ENCODE data around the gene CTIF.

Gene CTIF

DNA sequence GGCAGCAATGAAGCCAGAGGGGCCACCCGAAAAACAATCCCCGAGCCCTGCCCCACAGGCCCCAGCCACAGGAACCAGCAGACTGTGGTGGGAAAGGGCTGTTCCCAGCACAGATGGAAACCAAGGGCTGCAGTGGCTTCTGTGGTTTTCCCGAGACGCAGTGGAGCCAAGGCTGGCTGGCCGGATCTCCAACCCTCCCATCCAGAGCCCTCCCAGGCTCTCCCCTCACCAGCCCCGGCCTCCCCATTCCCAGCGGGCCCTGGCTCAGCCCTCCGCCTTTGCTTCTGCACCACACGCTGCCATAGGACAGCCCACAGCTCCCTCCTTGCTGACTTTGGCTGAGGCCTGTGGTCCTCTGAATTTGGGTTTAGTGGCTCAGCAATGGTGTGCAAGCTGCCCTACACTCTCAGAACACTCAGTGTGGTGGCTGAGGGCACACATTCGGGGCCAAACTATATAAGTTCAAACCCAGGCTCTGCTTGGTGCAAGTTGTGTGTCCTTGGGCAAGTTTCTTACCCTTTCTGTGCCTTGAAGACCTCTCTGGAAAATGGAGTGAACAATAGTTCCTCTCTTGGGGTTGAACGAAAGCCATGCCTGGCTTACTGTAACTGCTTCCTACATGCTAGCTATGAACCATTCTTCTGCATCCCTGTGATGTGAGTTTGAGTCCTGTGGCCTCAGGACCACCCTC is 211.8 kb downstream of the CTIF start:
- FAIRE-seq: no peak
- TF ChIP-seq TAF1 (IDR thresholded peaks at IDR 0.05; ENCODE audit: low read depth, low read length) (no peak), POLR2AphosphoS5 (IDR thresholded peaks at IDR 0.05; ENCODE audit: low read depth, low read length) (no peak), PAX5 (IDR thresholded peaks at IDR 0.05; ENCODE audit: insufficient read depth, low read length, severe bottlenecking) (no peak), POLR2A (IDR thresholded peaks at IDR 0.05; ENCODE audit: low read depth, low read length) (no peak), POU2F2 (IDR thresholded peaks at IDR 0.05; ENCODE audit: low read depth, low read length) (no peak), SPI1 (IDR thresholded peaks at IDR 0.05; ENCODE audit: low read depth, low read length) (no peak)
- no peak for DNase-seq (ENCODE audit: insufficient read length, low spot score)

DNA sequence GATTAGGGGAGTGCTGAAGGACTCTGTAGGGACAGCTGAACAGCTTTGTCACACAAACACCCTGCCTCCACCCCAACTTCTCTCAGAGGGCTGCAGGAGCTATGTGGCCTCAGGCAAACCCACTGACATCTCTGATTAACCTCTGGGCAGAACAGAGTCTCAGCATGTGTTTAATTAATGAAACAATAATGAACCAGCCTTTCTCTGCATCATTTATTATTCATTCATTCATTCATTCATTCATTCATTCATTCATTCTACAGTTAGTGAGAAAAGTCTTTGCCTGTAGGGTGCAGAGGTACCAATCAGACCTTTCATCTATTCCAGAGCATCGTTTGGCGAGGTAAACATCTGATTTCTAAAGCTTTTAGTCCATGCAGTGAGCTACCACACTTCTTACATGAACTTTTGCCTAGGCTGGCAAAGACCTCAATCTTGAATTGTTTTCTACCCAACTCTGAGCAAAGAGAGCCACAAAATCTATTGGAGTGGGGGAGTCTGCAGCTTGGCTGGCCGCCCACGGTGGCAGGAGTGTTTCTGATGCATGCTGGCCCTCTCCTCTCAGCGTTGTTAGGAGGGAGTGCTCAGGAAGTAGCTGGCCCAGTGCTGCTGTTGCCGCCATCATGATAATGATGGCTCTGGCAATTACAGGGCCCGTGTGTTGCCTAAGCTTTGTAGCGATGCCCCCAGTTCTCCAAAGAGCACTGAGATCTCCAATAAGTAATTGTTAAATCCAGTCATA is 213.1 kb downstream of the CTIF start:
- no peak for TF ChIP-seq POLR2AphosphoS5 (IDR thresholded peaks at IDR 0.05; ENCODE audit: low read depth, low read length)
- no peak for TF ChIP-seq PAX5 (IDR thresholded peaks at IDR 0.05; ENCODE audit: insufficient read depth, low read length, severe bottlenecking)
- TF ChIP-seq POU2F2 (IDR thresholded peaks at IDR 0.05; ENCODE audit: low read depth, low read length): no peak
- no peak for TF ChIP-seq POLR2A (IDR thresholded peaks at IDR 0.05; ENCODE audit: low read depth, low read length)
- no peak for TF ChIP-seq SPI1 (IDR thresholded peaks at IDR 0.05; ENCODE audit: low read depth, low read length)
- no peak for TF ChIP-seq TAF1 (IDR thresholded peaks at IDR 0.05; ENCODE audit: low read depth, low read length)
- FAIRE-seq: no peak
- DNase-seq (ENCODE audit: insufficient read length, low spot score): no peak

DNA sequence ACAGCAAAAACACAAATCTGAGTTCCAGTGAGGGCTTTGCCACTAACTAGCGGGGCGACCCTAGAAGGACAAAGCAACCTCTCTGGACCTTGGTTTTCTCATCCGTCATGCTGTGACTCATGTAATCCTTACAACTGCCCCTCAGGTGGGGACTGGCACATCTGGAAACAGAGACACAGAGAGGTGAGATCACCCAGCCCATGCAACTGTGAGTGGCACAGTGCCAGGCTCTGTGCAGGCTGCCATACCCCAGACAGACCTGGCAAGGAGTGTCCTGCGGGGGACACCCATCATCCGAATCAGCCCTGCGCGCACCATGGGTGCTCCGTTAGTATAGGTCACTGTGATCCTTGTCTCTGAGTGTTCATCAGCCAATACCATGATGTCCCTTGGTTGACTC is 213.6 kb downstream of the CTIF start:
- FAIRE-seq (no peak), DNase-seq (ENCODE audit: insufficient read length, low spot score) (no peak)
- TF ChIP-seq SPI1 (IDR thresholded peaks at IDR 0.05; ENCODE audit: low read depth, low read length): no peak
- TF ChIP-seq POLR2A (IDR thresholded peaks at IDR 0.05; ENCODE audit: low read depth, low read length): no peak
- TF ChIP-seq POU2F2 (IDR thresholded peaks at IDR 0.05; ENCODE audit: low read depth, low read length): no peak
- no peak for TF ChIP-seq TAF1 (IDR thresholded peaks at IDR 0.05; ENCODE audit: low read depth, low read length)
- TF ChIP-seq POLR2AphosphoS5 (IDR thresholded peaks at IDR 0.05; ENCODE audit: low read depth, low read length): no peak
- TF ChIP-seq PAX5 (IDR thresholded peaks at IDR 0.05; ENCODE audit: insufficient read depth, low read length, severe bottlenecking): no peak

DNA sequence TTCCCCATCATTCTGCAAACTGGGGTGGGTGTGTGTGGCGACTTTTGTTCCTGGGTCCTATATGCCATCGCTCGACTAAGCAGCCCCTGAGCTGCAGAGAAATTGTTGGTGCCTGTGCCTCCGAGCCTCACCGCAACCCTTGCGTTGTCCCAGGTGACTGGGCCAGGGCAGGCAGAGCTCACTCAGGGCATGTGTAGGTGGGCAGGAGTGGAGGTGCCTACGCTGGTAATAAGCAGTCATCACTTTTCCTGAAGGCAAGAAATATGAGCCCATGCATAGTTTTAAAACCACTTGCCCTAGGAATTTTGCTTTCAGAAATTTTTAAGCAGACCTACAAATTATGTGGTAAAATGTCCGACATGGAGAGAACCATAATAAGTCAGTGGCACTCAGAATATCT is 214.1 kb downstream of the CTIF start:
- DNase-seq (ENCODE audit: insufficient read length, low spot score) (no peak), FAIRE-seq (no peak)
- TF ChIP-seq TAF1 (IDR thresholded peaks at IDR 0.05; ENCODE audit: low read depth, low read length) (no peak), POLR2A (IDR thresholded peaks at IDR 0.05; ENCODE audit: low read depth, low read length) (no peak), PAX5 (IDR thresholded peaks at IDR 0.05; ENCODE audit: insufficient read depth, low read length, severe bottlenecking) (no peak), SPI1 (IDR thresholded peaks at IDR 0.05; ENCODE audit: low read depth, low read length) (no peak), POU2F2 (IDR thresholded peaks at IDR 0.05; ENCODE audit: low read depth, low read length) (no peak)

DNA sequence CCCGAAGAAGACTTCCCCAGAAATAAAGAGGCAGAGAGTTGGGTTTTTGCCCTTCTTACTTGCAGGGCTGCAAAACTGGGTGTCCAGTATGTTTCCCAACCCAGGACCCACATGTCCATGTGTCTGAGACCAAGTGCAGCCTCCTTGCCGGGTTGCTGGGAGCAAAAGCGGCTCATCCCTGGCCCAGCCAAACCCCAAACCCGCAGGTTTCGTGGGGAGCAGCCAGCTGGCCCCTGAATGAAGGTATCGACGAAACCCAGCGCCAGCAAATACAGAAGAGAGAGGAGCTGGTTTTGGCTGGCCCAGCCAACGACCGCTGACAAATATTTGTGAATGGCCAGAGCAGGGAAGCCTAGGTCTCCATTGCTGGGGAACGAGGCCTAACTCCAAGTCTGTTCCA is 214.9 kb downstream of the CTIF start:
- FAIRE-seq: no peak
- no peak for DNase-seq (ENCODE audit: insufficient read length, low spot score)
- no peak for TF ChIP-seq POLR2A (IDR thresholded peaks at IDR 0.05; ENCODE audit: low read depth, low read length)
- TF ChIP-seq POLR2AphosphoS5 (IDR thresholded peaks at IDR 0.05; ENCODE audit: low read depth, low read length): no peak
- no peak for TF ChIP-seq SPI1 (IDR thresholded peaks at IDR 0.05; ENCODE audit: low read depth, low read length)
- no peak for TF ChIP-seq POU2F2 (IDR thresholded peaks at IDR 0.05; ENCODE audit: low read depth, low read length)
- no peak for TF ChIP-seq PAX5 (IDR thresholded peaks at IDR 0.05; ENCODE audit: insufficient read depth, low read length, severe bottlenecking)
- TF ChIP-seq TAF1 (IDR thresholded peaks at IDR 0.05; ENCODE audit: low read depth, low read length): no peak

DNA sequence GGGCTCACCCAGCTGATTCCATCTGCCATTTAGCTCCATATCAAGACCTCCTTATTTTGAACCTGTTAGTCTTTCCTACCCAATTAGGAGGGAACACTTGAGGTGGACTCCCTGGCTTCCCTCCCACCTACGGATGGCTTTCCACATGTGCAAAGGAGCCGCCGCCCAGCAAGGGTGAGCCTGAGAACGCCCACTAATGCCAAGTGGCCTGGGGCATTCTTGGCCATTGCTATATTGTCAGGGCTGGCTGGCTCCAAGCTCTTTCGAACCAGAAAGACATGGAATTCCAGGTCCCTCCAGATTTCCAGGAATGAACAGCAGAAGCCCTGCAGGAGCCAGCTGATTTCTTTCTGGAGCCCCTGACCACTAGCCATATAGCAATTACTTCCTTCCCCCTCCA is 215.7 kb downstream of the CTIF start:
- peak; percentile 23 for FAIRE-seq

DNA sequence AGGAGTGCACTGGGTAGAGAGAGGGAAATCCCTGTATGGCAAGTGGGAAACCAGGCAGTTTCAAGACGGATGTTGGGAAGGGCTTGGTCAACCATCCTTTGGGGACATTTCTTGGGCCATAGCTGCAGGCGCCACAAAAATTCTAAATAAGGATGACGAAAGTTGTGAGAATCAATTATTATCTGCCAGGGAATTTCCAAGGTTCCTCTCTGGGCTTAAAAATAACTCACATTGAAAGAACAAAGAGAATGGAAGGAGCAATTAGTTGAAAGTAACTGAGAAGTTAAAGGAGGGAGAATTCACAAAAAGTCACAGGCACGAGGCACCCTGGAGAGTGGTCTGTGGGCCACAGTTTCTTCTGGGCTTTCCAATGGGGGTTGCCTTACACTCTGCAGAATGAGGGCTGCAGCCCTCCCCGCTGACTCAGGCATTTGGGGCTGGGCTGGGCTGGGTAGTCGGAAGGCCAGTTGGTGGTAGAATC is 216.2 kb downstream of the CTIF start:
- DNase-seq (ENCODE audit: insufficient read length, low spot score): no peak
- TF ChIP-seq SPI1 (IDR thresholded peaks at IDR 0.05; ENCODE audit: low read depth, low read length) (peak; percentile 18; the same call in 1 of the 2 replicates), PAX5 (IDR thresholded peaks at IDR 0.05; ENCODE audit: insufficient read depth, low read length, severe bottlenecking) (no peak)
- FAIRE-seq: peak; percentile 63

More for the DNA sequence above, 215.7 kb downstream of the CTIF start:
- TF ChIP-seq POLR2AphosphoS5 (IDR thresholded peaks at IDR 0.05; ENCODE audit: low read depth, low read length) (no peak), POLR2A (IDR thresholded peaks at IDR 0.05; ENCODE audit: low read depth, low read length) (no peak), POU2F2 (IDR thresholded peaks at IDR 0.05; ENCODE audit: low read depth, low read length) (no peak), SPI1 (IDR thresholded peaks at IDR 0.05; ENCODE audit: low read depth, low read length) (no peak), PAX5 (IDR thresholded peaks at IDR 0.05; ENCODE audit: insufficient read depth, low read length, severe bottlenecking) (no peak), TAF1 (IDR thresholded peaks at IDR 0.05; ENCODE audit: low read depth, low read length) (no peak)
- no peak for DNase-seq (ENCODE audit: insufficient read length, low spot score)

DNA sequence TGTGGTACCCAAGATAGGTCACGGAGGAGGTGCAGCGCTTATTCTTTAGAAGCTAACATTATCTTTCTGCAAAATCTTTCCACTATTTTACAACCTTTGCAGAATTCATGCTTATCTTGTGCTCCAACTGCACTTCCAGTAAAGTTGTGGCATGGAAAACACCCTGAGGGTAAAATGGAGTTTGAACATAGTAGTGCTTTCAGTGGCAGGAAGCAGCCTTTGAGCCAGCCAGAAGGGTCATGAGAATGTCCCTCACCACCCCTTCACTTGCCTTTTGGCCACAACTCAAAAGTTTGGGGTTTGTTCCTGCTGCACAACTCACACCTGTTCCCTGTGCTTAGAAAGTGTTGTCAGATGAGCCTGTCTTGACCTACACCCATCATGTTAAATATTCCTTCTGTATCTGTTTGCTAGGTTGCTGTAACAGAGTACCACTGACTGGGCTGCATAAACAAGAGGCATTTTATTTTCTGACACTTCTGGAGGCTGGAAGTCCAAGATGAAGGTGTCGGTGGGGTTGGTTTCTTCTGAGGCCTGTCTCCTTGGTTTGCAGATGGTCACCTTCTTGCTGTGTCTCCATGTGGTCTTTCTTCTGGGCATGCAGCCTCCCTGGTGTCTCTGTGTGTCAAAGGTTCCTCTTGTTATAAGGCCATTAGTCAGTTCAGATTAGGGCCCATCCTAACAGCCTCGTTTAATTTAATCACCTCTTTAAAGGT is 217.8 kb downstream of the CTIF start:
- FAIRE-seq: peak; percentile 74
- TF ChIP-seq SPI1 (IDR thresholded peaks at IDR 0.05; ENCODE audit: low read depth, low read length) (no peak), POU2F2 (IDR thresholded peaks at IDR 0.05; ENCODE audit: low read depth, low read length) (no peak), POLR2A (IDR thresholded peaks at IDR 0.05; ENCODE audit: low read depth, low read length) (no peak), POLR2AphosphoS5 (IDR thresholded peaks at IDR 0.05; ENCODE audit: low read depth, low read length) (no peak), PAX5 (IDR thresholded peaks at IDR 0.05; ENCODE audit: insufficient read depth, low read length, severe bottlenecking) (no peak), TAF1 (IDR thresholded peaks at IDR 0.05; ENCODE audit: low read depth, low read length) (no peak)
- no peak for DNase-seq (ENCODE audit: insufficient read length, low spot score)

DNA sequence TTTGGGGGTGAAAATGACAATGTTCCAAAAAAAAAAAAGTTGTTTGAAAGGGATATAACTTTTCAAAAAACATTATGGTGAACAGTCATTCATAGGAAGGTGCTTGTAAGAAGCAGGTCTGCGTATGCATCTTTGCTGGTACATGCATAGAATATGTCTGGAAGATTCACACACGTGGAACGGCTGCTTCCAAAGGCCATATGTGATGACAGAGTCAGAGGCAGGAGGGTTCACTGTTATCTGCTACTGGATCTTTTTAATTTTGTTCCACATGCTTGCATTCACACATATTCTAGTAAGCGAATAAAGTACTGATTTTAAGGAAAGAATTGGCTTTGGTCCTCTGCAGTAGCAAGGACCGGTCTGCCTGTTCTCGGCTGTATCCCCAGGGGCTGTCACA is 218.5 kb downstream of the CTIF start:
- FAIRE-seq (no peak), DNase-seq (ENCODE audit: insufficient read length, low spot score) (no peak)
- TF ChIP-seq POU2F2 (IDR thresholded peaks at IDR 0.05; ENCODE audit: low read depth, low read length) (no peak), POLR2AphosphoS5 (IDR thresholded peaks at IDR 0.05; ENCODE audit: low read depth, low read length) (no peak), POLR2A (IDR thresholded peaks at IDR 0.05; ENCODE audit: low read depth, low read length) (no peak), PAX5 (IDR thresholded peaks at IDR 0.05; ENCODE audit: insufficient read depth, low read length, severe bottlenecking) (no peak), SPI1 (IDR thresholded peaks at IDR 0.05; ENCODE audit: low read depth, low read length) (no peak), TAF1 (IDR thresholded peaks at IDR 0.05; ENCODE audit: low read depth, low read length) (no peak)

All from GM12891 (cell line).